ENCODE measurements around the gene WIF1. TPM values are rescaled to one million over a fixed set of nuclear protein-coding genes. Genes with fewer than 3 reads are reported as not detected.

The WIF1 gene
- total RNA-seq, 1 experiment from 2014 or later = 1.8 TPM

- TF ChIP-seq CDX4 (CRISPR knock-in tag; IDR thresholded peaks at IDR 0.05; ENCODE audit: borderline replicate concordance) (no peak), ZNF263 (CRISPR knock-in tag; IDR thresholded peaks at IDR 0.05; ENCODE audit: low read depth) (no peak), ZNF138 (CRISPR knock-in tag; conservative IDR thresholded peaks at IDR 0.05) (no peak)
Measured at GRCh38 chr12:65125247-65125646, 4.1 kb upstream of the WIF1 start (continued).

- H3K27ac Mint-ChIP-seq = no peak overlapping the region
- H3K27me3 Mint-ChIP-seq (ENCODE audit: low read depth) = peaks cover 49% of the 10 kb centered on the region
- ATAC-seq = no peak
- POLR2A ChIA-PET = interaction anchor here (1.7 kb wide), 1 partner anchor 46 kb away, joined by 4 read pairs; the partner anchor contains the start of gene LEMD3
- no peaks in the 10 kb centered on the region for H3K36me3 Mint-ChIP-seq
- TF ChIP-seq PRRX2 (CRISPR knock-in tag; IDR thresholded peaks at IDR 0.05) (no peak), CTCF (IDR thresholded peaks at IDR 0.05) (peak; percentile 59)
- DNase-seq (ENCODE audit: low spot score) = no peak
- no peaks in the 10 kb centered on the region for H3K9me3 Mint-ChIP-seq
- CTCF ChIA-PET = interaction anchor here (0.8 to 6.9 kb wide), 7 partner anchors 131 to 327 kb away, joined by 3 to 50 read pairs (median 7); no protein-coding TSS in a partner anchor
- no peak overlapping the region for H3K4me3 Mint-ChIP-seq
- peaks cover 5% of the 10 kb centered on the region; the same call in 1 of the 2 replicates for H3K4me1 Mint-ChIP-seq
Measured at GRCh38 chr12:65123435-65124063, 2.4 kb upstream of the WIF1 start.

- Mint-ChIP-seq H3K4me1 (peaks cover 5% of the 10 kb centered on the region; the same call in 1 of the 2 replicates), H3K36me3 (no peaks in the 10 kb centered on the region), H3K27ac (no peak overlapping the region), H3K9me3 (no peaks in the 10 kb centered on the region), H3K27me3 (ENCODE audit: low read depth) (peaks cover 52% of the 10 kb centered on the region), H3K4me3 (no peak overlapping the region)
- TF ChIP-seq ELF4 (CRISPR knock-in tag; IDR thresholded peaks at IDR 0.05; ENCODE audit: low read depth) = no peak
- TF ChIP-seq MAX (CRISPR knock-in tag; IDR thresholded peaks at IDR 0.05) = no peak
- no peak for TF ChIP-seq ZNF121 (CRISPR knock-in tag; IDR thresholded peaks at IDR 0.05)
- no peak for TF ChIP-seq CBFB (CRISPR knock-in tag; IDR thresholded peaks at IDR 0.05; ENCODE audit: low read depth)
- ATAC-seq (no peak), DNase-seq (ENCODE audit: low spot score) (no peak)
- CTCF ChIA-PET = interaction anchor here (0.8 to 6.9 kb wide), 7 partner anchors 130 to 326 kb away, joined by 3 to 50 read pairs (median 7); no protein-coding TSS in a partner anchor
- POLR2A ChIA-PET = interaction anchor here (1.7 kb wide), 1 partner anchor 46 kb away, joined by 4 read pairs; the partner anchor contains the start of gene LEMD3
Measured at GRCh38 chr12:65122703-65123102, 1.6 kb upstream of the WIF1 start.

- CTCF ChIA-PET = interaction anchor here (1.6 to 6.9 kb wide), 7 partner anchors 17 to 326 kb away, joined by 5 to 50 read pairs (median 9); partner anchors contain the start of gene LEMD3
- no peak for DNase-seq (ENCODE audit: low spot score)
- Mint-ChIP-seq H3K27me3 (ENCODE audit: low read depth) (peaks cover 52% of the 10 kb centered on the region), H3K4me3 (peak overlapping the region; percentile 55), H3K27ac (no peak overlapping the region), H3K36me3 (no peaks in the 10 kb centered on the region), H3K4me1 (peaks cover 5% of the 10 kb centered on the region; the same call in 1 of the 2 replicates), H3K9me3 (no peaks in the 10 kb centered on the region)
- ATAC-seq = no peak
- POLR2A ChIA-PET = interaction anchor here (0.5 to 1.7 kb wide), 2 partner anchors 47 to 143 kb away, joined by 3 to 4 read pairs; partner anchors contain the start of gene LEMD3
- TF ChIP-seq ZNF232 (CRISPR knock-in tag; IDR thresholded peaks at IDR 0.05) = no peak
- TF ChIP-seq ZNF416 (CRISPR knock-in tag; IDR thresholded peaks at IDR 0.05) = no peak
- TF ChIP-seq CTCF (IDR thresholded peaks at IDR 0.05) = no peak
Measured at GRCh38 chr12:65121956-65122469, 908 bp upstream of the WIF1 start.

Data from WTC11 (cell line).